ENCODE results near the gene S1PR5. TPM values are rescaled to one million over a fixed set of nuclear protein-coding genes. Genes with fewer than 3 reads are reported as not detected.

S1PR5 gene
- total RNA-seq, 1 donor from 2014 or later, result not detected

DNA sequence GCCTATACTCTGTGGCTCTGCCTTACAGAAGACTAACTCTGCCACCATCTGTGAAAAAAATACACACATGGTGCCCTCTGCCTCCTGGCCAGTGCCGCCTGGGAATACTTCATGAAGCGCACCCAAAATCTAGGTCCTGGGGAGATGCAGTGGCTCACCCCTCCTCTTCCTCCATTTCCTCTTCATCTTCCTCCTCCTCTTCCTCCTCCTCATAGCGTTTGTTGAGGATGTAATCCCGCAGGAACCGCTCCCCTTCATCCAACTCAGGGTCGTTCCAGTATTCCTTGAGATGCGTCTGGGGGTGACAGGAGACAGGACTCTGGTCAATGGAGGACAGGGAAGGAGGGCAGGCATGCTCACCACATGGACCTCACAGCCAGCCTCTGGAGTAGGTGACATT, 42.9 kb upstream of the S1PR5 start:
- TF ChIP-seq, protein P1, sequence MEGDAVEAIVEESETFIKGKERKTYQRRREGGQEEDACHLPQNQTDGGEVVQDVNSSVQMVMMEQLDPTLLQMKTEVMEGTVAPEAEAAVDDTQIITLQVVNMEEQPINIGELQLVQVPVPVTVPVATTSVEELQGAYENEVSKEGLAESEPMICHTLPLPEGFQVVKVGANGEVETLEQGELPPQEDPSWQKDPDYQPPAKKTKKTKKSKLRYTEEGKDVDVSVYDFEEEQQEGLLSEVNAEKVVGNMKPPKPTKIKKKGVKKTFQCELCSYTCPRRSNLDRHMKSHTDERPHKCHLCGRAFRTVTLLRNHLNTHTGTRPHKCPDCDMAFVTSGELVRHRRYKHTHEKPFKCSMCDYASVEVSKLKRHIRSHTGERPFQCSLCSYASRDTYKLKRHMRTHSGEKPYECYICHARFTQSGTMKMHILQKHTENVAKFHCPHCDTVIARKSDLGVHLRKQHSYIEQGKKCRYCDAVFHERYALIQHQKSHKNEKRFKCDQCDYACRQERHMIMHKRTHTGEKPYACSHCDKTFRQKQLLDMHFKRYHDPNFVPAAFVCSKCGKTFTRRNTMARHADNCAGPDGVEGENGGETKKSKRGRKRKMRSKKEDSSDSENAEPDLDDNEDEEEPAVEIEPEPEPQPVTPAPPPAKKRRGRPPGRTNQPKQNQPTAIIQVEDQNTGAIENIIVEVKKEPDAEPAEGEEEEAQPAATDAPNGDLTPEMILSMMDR (conservative IDR thresholded peaks at IDR 0.05; ENCODE audit: low read depth, low read length), result no peak
- DNase-seq (ENCODE audit: low read depth), result no peak
- H3K4me3 ChIP-seq (ENCODE audit: low read depth, low read length), result no peak overlapping the region

DNA sequence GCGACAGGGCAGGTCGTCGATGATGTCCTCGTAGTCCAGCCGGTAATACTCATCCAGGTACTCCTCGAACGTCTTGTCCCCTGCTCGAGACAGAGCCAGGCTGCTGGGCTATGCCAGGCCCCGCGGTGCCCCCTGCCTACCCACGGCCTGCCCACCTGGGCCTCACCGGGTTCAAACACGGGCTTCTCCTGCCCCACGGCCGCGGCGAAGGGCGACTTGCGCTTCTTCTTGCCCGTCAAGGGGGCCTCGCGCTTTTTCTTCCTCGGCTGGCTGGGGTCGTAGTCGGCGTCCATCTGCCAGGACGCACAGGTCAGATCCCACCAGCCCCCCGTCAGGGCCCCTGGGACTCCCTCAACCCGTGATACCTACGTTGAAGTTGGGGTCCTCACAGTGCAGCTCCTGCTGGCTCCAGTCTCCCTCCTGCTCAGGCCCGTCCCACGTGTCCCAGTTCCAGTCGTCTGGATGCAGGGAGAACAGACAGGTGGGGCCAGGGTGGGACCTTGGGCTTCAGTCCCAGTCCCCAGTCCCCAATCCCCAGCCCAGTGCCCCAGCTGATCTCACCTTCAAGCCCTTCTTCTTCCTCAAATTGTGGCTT, 40.5 kb upstream of the S1PR5 start:
- DNase-seq (ENCODE audit: low read depth), result no peak

DNA sequence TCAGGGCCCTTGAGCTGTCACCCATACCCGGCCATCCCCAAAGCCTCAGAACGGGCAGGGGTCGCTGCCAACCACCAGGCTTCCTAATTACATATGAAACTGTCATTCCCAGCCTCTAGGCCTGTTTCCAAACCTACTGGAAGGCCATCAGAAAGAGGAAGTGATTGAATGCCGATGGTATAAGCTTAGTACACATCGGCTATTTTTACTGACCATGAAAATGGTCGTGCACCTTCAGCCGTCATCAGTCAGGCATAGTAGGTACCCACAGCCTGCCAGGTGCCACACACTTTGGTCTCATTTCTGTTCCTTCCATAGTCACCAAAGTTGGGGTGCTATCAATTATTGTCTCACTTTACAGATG, 38.3 kb upstream of the S1PR5 start:
- H3K4me3 ChIP-seq (ENCODE audit: low read depth, low read length), result no peak overlapping the region
- TF ChIP-seq, protein P1 (conservative IDR thresholded peaks at IDR 0.05; ENCODE audit: low read depth, low read length), result no peak
- DNase-seq (ENCODE audit: low read depth), result no peak

More for the DNA sequence above, 40.5 kb upstream of the S1PR5 start:
- no peak overlapping the region for H3K4me3 ChIP-seq (ENCODE audit: low read depth, low read length)
- TF ChIP-seq, protein P1 (conservative IDR thresholded peaks at IDR 0.05; ENCODE audit: low read depth, low read length), result no peak

DNA sequence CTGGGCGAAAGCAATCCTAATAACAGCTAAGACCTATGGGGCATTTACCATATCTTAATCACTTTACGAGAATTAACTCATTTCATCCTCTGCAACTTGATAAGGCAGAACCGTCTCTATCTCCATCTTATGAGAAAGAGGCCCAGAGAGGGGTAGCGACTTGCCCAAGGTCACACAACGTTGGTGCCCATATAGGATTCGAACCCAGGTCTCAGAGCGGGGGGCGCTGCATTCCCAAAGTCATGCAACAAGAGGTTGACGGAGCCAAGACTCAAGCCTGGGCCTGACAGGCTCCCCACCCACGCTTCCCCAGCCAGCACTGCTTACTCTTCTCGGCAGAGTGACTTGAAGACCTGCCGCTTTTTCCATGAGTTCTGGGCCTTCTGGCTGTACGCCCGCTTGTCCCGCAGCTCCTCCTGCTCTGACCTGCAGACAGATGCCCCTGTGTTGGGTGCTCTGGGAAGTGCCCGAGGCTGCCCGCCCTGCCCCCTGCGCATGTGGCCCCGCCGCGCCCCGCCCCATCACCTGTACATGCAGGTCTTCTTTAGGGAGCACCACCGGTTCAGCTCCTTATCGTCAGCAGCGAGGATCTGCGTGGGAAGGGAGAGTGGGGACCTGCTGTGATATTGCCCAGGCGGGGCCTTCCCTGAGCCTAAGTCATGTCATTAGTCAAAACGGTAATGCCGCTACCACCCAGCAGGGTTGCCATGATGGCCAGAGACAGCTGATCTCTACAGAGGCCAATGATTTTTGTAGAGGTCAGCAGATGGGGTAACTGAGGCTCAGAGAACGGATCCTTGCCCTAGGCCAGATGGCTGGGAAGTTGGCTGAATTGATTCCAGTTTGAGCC, 37.7 kb upstream of the S1PR5 start:
- TF ChIP-seq, protein P1 (conservative IDR thresholded peaks at IDR 0.05; ENCODE audit: low read depth, low read length), result peak; percentile 8
- DNase-seq (ENCODE audit: low read depth), result no peak

DNA sequence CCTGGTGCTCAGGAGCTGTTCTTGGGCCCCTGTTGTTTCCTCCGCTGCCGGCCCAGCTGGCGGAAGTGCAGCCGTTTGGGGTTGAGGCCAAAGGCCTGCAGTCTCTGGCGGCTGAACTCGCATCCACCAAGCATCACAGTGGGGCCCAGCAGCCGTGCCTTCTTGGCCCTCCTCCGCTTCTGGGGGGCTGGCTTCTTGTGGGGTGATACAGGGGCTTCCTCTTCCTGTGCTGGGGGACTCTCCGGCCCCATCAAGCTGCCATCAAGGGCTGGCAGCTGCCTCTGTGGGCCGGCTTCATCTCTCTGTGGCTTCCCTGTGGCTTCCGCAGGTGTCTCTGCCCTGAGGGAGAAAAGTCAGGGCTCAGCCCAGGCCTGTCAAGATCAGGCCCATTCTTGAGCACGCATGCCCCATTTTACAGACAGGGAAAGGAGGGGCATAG, 36.7 kb upstream of the S1PR5 start:
- no peak overlapping the region for H3K4me3 ChIP-seq (ENCODE audit: low read depth, low read length)
- DNase-seq (ENCODE audit: low read depth), result no peak
- TF ChIP-seq, protein P1 (conservative IDR thresholded peaks at IDR 0.05; ENCODE audit: low read depth, low read length), result no peak

More for the DNA sequence above, 37.7 kb upstream of the S1PR5 start:
- H3K4me3 ChIP-seq (ENCODE audit: low read depth, low read length), result no peak overlapping the region

DNA sequence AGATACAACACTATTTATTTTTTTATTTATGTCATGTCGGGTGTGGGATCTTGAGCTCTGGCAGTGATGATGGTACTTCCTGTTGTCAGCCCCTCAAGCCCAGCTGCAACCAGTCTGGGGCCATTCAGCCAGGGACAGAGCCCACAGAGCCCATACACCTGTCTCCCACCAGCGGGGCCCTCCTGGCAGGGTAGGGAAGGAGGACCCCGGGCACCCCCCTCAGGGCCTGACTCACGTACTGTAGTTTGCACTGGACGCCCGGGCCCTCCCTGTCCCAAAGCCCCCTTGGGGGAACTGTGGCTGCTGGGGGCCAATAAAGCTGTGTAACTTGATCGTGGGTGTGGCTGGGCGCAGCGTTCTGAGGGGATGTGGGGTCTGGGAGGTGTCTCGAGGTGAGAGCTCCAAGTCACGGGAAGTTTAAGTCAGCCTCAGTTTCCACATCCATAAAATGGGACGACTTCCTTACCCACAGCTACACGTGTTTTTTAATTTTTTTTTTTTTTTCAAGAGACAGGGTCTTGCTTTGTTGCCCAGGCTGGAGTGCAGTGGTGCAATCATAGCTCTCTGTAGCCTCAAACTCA, 35.9 kb upstream of the S1PR5 start:
- TF ChIP-seq, protein P1 (conservative IDR thresholded peaks at IDR 0.05; ENCODE audit: low read depth, low read length), result no peak
- no peak overlapping the region for H3K4me3 ChIP-seq (ENCODE audit: low read depth, low read length)
- DNase-seq (ENCODE audit: low read depth), result no peak
